GM20000 (cell line): Measurements from ENCODE around the gene TENM3.

Source experiments
- DNase-seq: peaks from one replicate; pipeline ENCODE4 v3.0.0; 2012; ENCODE audit warnings: low spot score
- CTCF ChIP-seq: IDR thresholded peaks from 2 replicates; pipeline ENCODE4 v1.5.1; 2012; ENCODE audit warnings: mild to moderate bottlenecking, control low read depth; ENCODE audit errors: extremely low read depth, missing control alignments

The TENM3 gene

GRCh38 chr4:182604161-182604622 lies 361.0 kb downstream of the TENM3 start:
- TF ChIP-seq CTCF, result no peak
- DNase-seq, result no peak

GRCh38 chr4:182604953-182605352 lies 361.8 kb downstream of the TENM3 start:
- no peak for DNase-seq
- TF ChIP-seq CTCF, result no peak

- DNase-seq, result no peak
- TF ChIP-seq CTCF, result no peak
Measured at GRCh38 chr4:182608525-182608924, 365.3 kb downstream of the TENM3 start.

GRCh38 chr4:182616476-182616875 lies 373.3 kb downstream of the TENM3 start:
- DNase-seq, result no peak
- no peak for TF ChIP-seq CTCF

GRCh38 chr4:182619660-182620059 lies 376.5 kb downstream of the TENM3 start:
- no peak for TF ChIP-seq CTCF

GRCh38 chr4:182620111-182620980 lies 377.1 kb downstream of the TENM3 start:
- no peak for TF ChIP-seq CTCF
- DNase-seq, result no peak

More at GRCh38 chr4:182619660-182620059, 376.5 kb downstream of the TENM3 start:
- DNase-seq, result no peak

- no peak for TF ChIP-seq CTCF
- DNase-seq, result no peak
Measured at GRCh38 chr4:182624281-182624680, 381.1 kb downstream of the TENM3 start.
